T-helper 2 cell (primary cell): Measurements from ENCODE around the gene INTS11.

Experiments used
- DNase-seq, 5 experiments: peaks; one replicate each; pipeline versions ENCODE4 v3.0.0 to v3.0.0-alpha.2; 2012 to 2022

Gene INTS11

DNA sequence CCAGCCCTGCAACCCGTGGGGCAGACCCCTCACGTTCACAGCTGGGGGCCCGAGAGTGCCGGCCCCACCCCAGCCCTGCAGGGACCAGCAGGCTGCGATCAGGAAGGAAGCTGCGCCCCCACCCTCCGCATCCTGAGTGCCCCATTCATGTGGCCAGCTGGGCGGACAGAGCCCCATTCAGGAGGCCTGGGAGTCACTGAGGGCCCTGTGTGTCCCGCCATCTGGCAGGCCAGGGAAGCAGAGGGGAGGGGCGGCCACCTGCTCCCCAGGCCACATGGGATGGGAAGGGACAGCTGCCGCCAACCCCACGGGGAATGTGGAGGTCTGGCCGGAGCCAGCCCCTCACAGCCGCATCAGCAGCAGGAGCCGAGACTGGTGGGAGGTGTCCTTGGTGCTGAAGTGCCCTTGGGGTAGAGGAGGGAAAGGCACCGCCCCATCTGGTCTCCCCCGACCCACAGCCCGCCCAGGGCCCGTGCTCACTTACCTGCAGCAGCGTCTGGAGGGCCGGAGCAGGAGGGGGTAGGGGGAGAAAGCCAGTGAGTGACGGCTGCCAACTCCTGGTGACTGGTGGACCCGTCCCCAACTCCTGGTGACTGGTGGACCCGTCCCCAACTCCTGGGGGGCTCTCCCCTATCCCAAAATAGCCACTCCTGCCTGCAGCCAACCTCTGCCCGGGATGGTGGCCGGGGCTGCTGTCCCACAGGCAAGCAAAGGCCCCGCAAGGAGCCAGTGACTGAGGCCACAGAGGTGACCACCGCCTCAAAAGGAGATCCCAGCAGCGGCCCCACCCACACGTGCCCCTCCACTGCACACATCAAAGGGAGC lies 25.4 kb downstream of the INTS11 start:
- no peak for DNase-seq

DNA sequence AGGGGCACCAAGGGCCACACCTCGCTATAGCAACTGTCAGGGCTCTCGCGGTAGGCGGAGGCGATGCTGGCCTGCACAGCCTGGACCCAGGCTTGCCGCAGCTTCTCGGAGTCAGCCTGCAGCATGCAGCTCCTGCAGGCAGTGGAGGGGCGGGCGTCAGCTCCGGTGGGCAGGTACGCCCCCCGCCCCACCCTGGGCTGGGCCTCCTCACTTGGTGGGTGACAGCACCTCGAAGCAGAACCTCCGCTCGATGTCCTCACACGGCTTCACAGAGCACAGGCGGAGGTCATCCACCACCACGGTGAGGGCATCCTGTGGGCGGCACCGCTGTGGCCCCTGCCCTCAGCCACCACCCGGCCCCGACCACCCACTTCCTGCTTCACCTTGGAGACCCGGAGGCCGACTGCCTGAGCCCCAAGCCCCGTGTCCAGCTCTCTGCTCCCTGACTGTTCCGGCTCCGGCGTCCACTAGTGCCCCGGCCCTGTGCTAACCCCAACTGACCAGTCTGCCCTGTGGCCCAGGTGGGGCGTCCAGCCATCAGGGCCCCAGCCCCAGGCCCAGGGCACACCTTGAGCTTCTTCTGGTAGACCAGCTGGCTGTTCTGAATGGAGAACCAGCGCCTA lies 26.5 kb downstream of the INTS11 start:
- DNase-seq, result no peak

DNA sequence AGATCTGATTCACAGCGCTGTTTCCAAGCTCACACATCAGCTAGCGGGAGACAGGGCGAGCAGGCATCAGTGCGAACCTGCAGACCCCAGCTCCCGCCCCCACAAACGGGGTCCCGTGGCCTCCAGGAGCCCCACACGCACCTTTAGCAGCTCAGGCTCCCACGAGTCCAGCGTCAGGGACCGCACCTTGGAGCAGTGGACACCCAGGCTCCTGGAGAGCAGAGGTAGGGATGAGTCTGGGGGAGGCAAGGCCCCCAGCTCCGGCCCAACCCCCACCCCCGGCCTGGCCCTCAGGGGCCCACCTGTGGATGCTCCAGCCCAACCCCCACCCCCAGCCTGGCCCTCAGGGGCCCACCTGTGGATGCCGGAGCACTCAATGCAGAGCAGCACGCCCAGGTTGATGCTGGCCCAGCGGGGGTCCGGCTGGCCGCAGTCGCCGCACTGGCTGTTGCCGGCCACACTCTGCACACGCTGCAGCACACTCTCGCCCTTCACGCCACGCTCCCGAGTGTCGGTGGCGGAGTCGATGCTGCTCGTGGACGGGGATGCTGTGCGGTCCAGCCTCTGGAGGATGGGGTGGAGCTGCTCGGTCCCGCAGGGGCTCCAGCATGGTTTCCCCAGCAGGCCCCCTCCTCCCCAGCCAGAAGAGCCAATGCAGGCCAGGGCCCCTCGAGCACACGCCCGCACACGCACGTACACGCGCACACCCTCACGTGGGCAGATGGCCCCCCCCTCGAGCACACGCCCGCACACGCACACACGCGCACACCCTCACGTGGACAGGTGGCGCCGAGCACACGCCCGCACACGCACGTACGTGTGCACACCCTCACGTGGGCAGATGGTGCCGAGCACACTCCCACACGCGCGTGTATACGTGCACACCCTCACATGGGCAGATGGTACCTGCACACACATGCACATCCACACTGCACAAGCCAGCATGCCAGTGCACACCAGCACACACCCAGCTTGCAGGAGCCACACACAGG lies 28.1 kb downstream of the INTS11 start:
- no peak for DNase-seq

DNA sequence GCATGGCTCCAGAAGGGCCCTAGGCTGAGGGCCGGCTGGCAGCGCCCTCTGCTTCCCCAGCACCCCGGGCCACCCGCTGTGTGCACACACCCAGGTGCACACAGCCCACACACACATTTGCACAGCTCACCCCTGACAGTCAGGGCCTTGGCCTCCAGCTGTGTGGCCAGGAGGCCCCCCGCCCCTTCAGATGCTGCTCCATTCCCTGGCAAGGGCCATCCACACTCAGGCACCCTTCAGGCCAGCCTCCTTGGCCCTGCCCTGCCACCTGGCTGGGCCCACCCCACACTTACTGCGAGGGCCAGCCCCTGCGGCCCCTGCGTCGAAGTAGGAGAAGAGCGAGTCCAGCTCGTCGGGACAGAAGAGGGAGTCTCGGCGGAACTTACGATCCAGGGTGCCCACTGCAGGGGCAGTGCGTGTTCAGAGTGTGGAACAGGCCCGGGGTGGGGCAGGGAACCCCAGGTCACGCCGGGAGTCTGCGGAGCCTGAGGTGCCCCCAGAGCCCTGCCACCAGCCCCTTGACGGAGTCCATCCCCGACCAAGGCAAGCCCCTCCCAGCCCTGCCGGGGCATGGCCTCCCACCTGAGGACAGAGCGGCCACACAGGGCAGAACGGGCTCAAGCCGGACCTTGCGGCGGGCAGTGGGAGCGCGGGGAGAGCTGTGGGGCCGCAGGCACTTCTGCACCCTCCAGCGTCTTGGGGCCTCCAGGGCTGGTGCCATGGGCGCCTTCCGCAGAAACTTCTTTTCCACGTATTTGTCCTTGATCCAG lies 29.1 kb downstream of the INTS11 start:
- DNase-seq, result no peak

DNA sequence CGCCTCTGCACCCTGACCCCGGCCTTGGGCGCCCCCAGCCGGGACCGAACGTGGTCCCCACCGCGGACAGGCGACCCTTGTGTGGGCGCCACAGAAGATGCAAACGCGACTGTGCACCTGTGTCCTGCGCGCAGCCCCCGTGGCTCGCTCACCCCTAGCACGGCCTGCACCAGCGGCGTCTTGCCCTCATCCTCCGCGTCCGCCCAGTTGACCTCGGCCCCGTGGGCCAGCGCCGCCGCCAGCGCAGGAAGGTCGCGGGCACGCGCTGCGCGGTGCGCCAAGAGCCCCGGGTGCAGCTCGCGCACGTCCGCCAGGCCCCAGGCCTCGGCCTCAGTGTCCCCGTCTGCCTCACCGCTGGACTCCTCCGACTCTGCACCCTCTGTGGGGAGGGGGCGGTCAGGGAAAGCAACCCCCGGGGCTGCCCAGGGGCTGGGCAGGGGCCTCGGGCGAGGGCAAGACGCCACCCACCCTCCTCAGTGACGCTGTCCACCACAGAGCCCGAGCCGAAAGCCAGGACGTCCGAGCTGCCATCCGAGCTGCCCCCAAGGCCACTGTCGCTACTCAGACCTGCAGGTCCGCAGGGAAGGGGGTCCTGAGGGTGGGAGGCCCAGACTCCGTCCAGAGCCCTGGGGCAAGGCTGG lies 30.1 kb downstream of the INTS11 start:
- no peak for DNase-seq

DNA sequence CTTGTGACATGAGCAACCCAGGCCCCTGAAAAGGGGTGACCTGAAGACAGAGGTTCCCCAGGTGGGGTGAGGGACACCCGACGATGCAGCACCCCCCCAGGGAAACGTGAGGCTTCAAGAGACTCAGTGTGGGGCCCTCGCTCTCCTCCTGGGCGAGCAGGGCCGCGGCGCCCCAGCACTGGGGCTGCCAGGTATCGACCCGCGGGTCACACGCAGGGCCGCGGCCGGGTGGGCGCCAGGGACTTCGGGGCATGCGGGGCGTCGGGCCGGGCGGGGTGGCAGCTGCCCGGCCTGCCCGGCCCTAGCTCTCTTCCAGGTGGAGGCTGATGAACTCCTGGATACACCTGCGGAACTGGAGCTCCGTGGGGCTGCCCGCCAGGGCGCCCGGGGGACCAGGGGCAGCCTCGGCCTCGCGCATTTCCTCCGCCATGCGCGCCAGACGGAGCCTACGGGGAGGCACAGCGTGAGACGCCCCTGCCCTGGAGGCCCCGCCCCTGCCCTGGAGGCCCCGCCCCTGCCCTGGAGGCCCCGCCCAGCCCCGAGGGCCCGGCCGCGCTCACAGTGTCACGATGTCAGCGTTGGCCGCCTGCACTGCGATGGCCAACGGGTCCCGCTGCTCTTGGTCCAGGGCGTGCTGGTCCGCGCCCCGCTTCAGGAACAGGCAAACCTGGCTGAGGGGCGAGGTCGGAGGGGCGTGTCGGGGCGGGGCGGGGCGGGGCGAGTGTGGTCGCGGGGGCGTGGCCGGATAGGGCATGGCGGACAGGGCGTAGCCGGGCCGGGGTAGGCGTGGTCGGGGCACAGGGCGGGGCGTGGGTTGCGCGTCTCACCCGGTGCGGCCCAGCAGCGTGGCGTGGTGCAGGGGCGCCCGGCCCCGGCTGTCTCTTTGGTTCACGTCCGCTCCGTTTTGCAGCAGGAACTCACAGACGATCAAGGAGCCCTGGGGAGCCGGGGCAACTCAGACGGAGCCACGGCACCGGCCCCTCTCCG lies 30.9 kb downstream of the INTS11 start:
- DNase-seq, result no peak

DNA sequence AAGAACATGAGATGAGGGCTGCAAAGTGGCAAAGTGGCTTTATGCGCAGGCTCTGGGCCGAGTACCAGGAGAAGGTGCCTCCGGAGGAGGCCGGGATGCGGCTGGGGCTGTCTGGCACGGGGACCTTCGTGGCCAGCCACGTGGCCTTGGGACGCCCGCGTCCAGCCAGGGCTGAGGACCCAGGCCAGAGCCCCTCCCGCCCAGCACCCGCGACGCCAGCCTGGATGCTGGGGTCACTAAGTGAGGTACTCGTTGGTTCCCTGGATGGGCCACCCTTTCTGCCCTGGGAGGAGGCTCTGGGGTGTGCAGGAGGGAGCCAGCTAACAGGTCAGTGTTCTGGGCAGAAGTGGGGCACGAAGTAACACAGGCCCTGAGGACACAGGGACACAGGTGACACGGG lies 31.6 kb downstream of the INTS11 start:
- DNase-seq, result no peak

DNA sequence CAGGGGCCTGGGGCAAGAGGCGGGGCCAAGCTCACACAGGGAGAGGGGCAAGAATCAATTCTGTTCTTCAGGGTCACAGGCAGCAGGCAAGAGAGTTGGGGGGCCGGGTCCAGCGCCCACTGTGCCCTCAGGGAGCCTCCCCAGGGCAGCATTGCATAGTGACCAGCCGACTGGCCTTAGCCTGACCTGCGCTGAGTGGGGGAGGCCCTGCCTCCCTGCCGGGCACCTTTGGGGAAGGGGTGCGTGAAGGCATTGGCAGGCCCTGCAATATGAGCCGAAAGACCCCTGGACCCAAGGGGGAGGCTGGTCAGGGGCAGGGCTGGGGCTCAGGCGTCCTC lies 32.0 kb downstream of the INTS11 start:
- no peak for DNase-seq

DNA sequence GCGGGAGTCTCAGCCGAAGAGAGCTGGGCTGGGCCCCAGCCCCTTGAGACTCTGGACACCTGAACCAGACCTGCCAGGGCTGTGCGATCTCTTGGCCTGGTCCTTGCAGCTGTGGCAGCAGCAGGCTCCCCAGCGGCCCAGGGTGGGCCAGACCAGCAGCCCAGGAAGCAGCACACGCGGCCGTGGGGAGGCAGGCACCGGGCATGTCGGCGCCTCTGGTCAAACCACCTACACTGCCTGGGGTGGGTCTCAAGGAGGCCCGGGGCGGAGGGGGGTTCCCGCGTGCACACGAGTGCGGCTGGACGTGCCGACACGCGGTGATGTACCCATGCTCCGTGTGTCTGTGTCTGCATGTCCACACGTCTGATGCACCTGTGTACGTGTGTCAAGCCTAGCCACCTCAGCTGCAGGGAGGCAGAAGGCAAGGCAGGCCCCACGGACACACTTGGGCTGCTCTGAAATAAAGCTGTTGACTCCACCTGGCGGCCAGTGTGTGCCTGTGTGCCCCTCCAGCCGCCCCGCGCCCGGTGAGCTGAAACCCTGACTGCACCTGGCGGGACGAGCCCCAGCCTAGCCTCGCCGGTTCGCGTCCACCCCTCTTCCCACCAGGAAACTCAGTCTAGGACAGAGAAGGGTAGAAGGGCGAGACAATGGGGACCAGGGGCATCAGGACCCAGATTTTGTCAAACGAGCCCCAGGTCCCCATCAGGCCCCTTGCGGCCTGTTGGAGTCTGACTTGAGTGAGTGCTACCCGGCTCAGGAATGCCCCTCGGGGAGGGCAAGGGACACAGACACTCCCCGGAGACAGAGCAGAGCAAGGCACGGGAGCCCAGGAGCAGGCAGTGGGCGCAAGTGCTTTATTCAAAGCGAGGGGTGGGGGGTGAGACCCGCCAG lies 32.7 kb downstream of the INTS11 start:
- DNase-seq, result peak in 4 of 5 experiments; percentile 45 to 75 (median 51)

DNA sequence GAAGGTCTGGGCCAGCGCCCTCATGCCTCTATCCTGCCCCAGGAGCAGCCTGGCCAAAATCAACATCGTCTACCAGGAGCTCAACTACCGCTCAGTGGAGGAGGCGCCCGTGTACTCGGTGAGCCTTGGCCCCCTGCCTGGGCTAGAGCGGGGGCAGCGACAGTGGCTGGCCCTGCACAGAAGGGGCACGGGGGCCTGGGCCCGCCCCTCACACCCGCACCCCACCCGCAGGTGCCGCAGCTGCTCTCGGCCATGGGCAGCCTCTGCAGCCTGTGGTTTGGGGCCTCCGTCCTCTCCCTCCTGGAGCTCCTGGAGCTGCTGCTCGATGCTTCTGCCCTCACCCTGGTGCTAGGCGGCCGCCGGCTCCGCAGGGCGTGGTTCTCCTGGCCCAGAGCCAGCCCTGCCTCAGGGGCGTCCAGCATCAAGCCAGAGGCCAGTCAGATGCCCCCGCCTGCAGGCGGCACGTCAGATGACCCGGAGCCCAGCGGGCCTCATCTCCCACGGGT lies 33.4 kb downstream of the INTS11 start:
- DNase-seq, result no peak

DNA sequence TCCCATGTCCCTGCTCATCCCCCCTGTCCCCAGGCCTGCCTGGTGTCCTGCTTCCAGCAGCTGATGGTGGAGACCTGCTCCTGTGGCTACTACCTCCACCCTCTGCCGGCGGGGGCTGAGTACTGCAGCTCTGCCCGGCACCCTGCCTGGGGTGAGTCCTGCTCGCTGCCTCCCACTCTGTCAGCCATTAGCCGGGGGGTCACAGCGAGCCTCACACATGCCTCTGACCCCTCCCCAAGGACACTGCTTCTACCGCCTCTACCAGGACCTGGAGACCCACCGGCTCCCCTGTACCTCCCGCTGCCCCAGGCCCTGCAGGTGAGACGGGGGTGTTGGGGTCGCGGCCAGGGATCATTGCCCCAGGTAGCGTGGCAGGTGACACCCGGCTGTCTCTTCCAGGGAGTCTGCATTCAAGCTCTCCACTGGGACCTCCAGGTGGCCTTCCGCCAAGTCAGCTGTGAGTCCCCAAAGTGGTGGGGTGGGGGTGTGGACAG lies 34.2 kb downstream of the INTS11 start:
- DNase-seq, result peak; percentile 30 to 57 (median 44)

DNA sequence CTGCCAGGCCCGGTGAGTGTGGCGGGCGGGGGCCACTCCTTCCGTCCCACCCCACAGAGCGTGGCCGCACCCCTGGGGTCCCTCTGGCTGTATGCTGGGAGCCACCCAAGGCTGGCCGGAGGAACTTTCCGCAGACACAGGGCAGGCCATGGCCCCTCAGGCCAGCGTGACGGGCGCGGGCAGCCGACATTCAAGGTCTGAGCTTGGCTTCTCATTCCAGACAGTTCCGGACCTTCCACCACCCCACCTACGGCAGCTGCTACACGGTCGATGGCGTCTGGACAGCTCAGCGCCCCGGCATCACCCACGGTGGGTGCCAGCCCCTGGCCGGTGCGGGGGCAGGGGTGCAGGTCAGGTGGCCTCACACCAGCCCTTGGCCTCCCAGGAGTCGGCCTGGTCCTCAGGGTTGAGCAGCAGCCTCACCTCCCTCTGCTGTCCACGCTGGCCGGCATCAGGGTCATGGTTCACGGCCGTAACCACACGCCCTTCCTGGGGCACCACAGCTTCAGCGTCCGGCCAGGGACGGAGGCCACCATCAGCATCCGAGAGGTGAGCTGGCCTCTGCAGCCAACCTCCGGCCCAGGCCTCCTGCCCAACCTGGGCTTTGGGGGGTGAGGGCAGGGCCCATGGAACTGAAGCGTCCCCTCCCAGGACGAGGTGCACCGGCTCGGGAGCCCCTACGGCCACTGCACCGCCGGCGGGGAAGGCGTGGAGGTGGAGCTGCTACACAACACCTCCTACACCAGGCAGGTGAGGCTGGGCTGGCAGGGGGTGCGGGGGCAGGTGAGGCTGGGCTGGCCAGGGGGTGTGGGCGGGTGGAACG lies 37.0 kb downstream of the INTS11 start:
- no peak for DNase-seq

DNA sequence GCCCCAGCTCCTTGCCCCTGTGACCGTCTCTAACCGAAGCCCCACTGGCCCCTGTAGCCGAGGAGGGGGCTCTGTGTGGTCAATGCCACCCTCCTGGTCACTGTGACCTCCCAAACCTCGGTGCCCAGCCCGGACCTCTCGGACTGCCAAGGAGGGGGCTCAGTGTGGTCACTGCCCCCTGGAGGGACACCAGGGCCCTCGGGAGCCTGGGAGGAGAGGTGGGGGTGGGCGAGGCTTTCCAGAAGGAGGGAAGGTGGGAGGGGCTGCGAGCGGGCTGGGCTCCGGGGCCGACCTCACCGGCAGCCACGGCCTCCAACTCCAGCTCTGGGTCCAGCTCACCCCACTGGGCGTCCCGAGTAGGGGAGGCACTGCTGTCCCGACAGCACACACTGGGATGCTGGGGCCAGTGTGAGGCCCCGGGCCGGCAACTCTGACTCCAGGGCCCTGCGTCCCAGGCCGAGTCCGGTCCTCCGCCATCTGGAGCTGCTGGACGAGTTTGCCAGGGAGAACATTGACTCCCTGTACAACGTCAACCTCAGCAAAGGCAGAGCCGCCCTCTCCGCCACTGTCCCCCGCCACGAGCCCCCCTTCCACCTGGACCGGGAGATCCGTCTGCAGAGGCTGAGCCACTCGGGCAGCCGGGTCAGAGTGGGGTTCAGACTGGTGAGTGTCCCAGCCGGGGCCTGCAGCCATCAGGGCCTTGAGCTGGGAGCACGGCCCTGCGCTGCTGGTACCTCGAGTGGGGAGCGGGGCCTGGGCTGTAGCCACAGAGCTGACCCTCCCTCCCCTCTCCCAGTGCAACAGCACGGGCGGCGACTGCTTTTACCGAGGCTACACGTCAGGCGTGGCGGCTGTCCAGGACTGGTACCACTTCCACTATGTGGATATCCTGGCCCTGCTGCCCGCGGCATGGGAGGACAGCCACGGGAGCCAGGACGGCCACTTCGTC lies 37.9 kb downstream of the INTS11 start:
- DNase-seq, result peak in 1 of 5 experiments; percentile 2

DNA sequence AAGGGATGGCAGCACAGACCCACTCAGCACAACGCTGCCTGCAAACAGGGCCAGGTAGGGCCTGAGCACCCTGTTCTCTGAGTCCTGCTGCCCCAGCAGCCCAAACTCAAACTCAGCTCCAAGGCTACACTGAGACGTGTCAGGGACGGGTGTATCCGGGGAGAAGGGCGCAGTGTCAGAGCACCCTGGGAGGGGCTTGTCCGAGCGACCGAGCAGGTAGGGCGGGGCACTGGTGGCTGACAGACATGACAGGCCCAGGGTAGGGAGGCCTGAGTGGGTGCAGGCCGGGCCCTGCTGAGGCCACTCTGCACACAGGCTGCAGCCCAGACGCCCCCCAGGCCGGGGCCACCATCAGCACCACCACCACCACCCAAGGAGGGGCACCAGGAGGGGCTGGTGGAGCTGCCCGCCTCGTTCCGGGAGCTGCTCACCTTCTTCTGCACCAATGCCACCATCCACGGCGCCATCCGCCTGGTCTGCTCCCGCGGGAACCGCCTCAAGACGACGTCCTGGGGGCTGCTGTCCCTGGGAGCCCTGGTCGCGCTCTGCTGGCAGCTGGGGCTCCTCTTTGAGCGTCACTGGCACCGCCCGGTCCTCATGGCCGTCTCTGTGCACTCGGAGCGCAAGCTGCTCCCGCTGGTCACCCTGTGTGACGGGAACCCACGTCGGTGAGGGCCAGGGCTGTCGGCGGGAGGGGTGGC lies 38.7 kb downstream of the INTS11 start:
- DNase-seq, result peak in 1 of 5 experiments; percentile 3

DNA sequence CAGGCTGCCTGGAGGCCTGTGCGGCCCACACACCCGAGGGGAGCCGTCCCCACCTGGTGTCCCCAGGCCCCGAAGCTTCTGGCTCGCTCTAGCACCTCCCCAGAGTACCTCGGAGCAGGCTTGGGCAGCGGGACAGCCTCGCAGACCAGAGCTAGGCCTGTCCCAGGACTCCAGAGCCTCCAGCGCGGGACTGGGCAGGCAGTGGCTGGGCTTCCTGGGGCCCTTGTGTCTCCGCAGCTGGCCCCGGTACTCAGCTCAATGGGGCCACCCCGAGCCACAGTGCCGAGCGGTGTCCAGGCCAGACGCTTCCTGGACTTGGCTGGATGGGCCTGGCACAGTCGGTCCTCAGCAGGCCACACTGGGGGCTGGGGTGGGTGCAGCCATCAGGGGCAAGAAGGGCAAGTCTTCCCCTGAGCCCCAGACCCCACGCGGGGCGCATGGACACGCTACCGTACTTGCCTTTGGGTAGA lies 39.3 kb downstream of the INTS11 start:
- no peak for DNase-seq
